ENCODE data around the gene SPATS2L.

SPATS2L gene

DNA sequence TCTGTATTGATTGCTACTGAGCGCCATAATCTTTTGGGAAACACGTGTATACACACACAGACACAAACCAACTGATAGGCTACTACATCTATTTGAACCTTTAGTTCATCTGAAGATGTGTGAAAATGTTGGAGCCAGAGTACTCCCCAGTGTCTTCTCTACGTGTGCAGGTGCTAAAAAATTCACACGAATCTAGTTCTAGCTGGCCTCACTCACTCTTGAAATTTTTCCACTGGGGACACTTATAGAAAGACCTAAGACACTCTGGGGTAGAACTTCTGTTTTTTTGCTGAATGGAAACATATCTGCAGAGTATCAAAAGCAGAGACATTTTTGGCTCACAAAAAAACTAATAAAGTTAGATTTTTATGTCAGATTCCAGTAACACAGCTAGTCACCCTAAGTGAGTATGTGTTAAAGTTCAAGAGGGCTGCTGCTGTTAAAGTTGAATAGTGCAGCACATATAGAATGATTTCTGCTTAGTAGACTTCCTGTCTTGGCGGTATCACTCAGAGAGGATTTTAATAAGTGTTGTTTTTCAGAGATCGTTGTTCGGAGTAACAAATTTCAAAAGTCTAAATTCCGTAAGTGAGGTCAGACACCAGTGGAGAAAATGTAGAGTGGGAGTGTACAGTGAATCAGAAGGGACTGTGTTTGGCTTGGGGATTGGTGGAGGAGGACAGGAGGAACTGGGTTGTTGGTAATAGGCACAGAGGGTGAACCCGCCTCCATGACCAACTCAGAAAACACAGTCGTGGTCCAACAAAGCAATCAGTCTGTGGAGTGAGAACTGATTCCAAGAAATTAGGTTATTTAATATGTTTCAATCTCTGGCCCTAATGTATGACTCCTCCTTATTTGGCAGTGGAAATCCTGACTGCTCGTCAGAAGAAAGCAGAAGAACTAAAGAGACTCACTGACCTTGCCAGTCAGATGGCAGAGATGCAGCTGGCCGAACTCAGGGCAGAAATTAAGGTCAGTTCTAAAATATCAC, 160.2 kb downstream of the SPATS2L start:
- Histone ChIP-seq H3K4me1 (ENCODE audit: control insufficient read depth, insufficient read depth, low read length) (peaks cover 23% of the 10 kb centered on the region), H3K9ac (ENCODE audit: low read length) (peak overlapping the region; percentile 76), H3K9me3 (ENCODE audit: control insufficient read depth, low read length) (no peaks in the 10 kb centered on the region), H3K4me3 (ENCODE audit: low read length) (peak overlapping the region; percentile 69), H3K27me3 (replicated peaks; ENCODE audit: control insufficient read depth, insufficient read depth, low read length) (no peaks in the 10 kb centered on the region), H3K36me3 (ENCODE audit: control insufficient read depth, insufficient read depth, low read length, severe bottlenecking) (peaks cover 42% of the 10 kb centered on the region)
- DNase-seq (ENCODE audit: low read depth): no peak

DNA sequence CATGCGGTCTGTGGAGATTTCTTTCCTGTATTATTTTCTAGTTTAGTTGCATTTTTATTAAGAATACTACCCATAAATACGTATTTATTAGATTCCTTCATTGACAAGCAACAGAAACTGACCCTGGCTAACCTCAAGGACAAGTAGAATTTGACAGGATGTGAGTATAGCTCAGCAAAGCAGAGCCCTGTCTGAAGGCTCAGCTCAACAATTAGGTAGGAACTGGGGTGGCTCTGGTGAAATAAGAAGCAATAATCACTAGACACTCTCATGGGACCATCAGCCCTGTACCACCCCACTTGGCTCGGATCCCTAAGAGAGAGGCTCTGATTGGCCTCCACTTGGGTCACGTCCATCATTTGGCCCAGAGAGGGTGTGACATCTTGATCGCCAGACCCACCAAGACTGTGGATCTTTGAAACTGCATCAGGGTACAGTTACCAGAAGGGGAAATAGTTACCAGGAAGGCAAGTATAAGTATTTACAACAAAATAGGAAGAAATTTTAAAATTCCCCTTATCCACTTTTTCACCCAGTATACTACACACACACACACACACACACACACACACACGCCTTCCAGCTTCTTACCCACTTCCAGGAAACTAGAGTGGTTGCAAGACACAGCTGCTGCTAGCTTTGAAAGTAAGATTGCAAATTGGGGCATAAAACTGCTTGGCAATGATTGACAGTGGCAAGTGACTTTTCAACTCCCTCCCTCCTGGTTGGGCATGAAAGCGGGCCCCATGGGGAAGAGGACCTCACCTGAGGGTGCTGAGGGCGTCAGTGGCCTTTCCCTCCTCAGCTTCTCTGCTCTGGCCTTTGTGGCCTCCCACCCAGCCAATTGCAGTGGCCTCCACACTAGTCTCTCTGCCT, 161.6 kb downstream of the SPATS2L start:
- Histone ChIP-seq H3K27me3 (replicated peaks; ENCODE audit: control insufficient read depth, insufficient read depth, low read length) (no peaks in the 10 kb centered on the region), H3K9ac (ENCODE audit: low read length) (peak overlapping the region; percentile 76), H3K4me3 (ENCODE audit: low read length) (peak overlapping the region; percentile 69), H3K4me1 (ENCODE audit: control insufficient read depth, insufficient read depth, low read length) (peaks cover 23% of the 10 kb centered on the region), H3K36me3 (ENCODE audit: control insufficient read depth, insufficient read depth, low read length, severe bottlenecking) (peaks cover 49% of the 10 kb centered on the region), H3K9me3 (ENCODE audit: control insufficient read depth, low read length) (no peaks in the 10 kb centered on the region)
- DNase-seq (ENCODE audit: low read depth): no peak

DNA sequence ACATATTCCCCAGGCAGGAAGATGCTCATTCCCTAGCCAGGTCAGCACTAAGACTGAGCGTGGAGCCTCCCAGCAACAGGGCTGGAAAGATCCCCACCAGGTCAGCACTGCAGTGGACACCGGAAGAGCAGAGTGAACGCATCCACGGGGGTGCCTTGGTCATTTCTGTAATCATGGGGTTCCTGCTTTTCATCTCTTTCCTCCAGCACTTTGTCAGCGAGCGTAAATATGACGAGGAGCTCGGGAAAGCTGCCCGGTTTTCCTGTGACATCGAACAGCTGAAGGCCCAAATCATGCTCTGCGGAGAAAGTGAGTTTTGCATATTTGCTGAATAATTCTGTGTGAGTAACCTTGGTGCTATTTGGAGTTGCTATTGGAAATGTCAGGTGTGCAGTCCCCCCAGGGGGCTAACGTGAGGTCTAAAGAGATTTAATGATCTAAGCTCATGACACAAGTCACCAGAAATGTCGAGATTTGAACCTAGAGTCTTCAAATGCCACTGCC, 163.3 kb downstream of the SPATS2L start:
- Histone ChIP-seq H3K27me3 (replicated peaks; ENCODE audit: control insufficient read depth, insufficient read depth, low read length) (no peaks in the 10 kb centered on the region), H3K36me3 (ENCODE audit: control insufficient read depth, insufficient read depth, low read length, severe bottlenecking) (peaks cover 58% of the 10 kb centered on the region), H3K9me3 (ENCODE audit: control insufficient read depth, low read length) (no peaks in the 10 kb centered on the region), H3K4me3 (ENCODE audit: low read length) (no peak overlapping the region), H3K9ac (ENCODE audit: low read length) (no peak overlapping the region), H3K4me1 (ENCODE audit: control insufficient read depth, insufficient read depth, low read length) (peaks cover 23% of the 10 kb centered on the region)
- no peak for DNase-seq (ENCODE audit: low read depth)

DNA sequence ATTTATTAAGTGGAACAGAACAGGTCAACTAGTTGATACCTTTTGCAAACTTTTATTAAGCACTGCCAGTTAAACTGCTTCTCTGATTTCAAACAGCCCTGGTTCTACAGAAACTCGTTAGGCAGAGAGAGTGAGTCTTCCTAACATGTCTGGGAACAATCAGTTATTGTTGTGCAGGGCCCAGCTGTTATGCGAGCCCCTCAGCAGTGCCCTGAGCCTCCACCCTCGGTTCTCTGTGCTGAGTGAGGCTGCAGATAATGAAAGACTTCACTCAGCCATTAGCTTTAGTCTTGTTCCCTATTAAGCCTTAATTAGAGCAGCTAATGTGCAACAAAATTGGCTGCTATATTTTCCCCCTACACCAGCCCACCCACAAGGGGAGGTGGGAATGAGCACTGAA, 163.7 kb downstream of the SPATS2L start:
- no peak overlapping the region for H3K9ac ChIP-seq (ENCODE audit: low read length)
- no peaks in the 10 kb centered on the region for H3K9me3 ChIP-seq (ENCODE audit: control insufficient read depth, low read length)
- peaks cover 63% of the 10 kb centered on the region for H3K36me3 ChIP-seq (ENCODE audit: control insufficient read depth, insufficient read depth, low read length, severe bottlenecking)
- no peaks in the 10 kb centered on the region for H3K27me3 ChIP-seq (replicated peaks; ENCODE audit: control insufficient read depth, insufficient read depth, low read length)
- no peak for DNase-seq (ENCODE audit: low read depth)
- no peak overlapping the region for H3K4me3 ChIP-seq (ENCODE audit: low read length)
- peaks cover 23% of the 10 kb centered on the region for H3K4me1 ChIP-seq (ENCODE audit: control insufficient read depth, insufficient read depth, low read length)

DNA sequence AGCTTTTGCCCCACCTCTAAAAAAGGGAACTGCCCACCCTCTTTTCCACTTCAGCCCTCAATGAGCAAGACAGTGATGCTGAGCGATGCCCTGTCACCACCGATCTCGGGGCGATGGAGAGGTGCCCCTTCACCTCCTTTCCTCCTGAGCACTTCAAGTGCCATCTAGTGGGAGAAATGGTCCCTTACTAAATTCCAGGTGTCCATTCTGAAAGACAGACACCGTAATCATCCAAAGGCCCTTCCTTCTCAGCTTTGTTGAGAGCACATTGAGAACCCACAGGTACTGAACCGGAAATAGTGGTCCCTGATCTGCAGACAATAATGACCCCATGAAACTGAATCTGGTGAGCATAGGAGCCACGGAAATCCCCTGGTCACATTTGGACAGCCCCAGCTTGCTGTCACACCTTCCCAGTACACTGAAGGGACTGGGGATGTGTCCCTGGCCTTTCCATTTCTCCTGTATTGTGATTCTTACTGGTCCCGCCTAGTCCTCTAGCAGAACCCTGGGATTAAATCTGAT, 164.9 kb downstream of the SPATS2L start:
- Histone ChIP-seq H3K9ac (ENCODE audit: low read length) (no peak overlapping the region), H3K4me1 (ENCODE audit: control insufficient read depth, insufficient read depth, low read length) (peaks cover 18% of the 10 kb centered on the region), H3K36me3 (ENCODE audit: control insufficient read depth, insufficient read depth, low read length, severe bottlenecking) (peaks cover 74% of the 10 kb centered on the region), H3K27me3 (replicated peaks; ENCODE audit: control insufficient read depth, insufficient read depth, low read length) (no peaks in the 10 kb centered on the region), H3K9me3 (ENCODE audit: control insufficient read depth, low read length) (no peaks in the 10 kb centered on the region), H3K4me3 (ENCODE audit: low read length) (no peak overlapping the region)
- DNase-seq (ENCODE audit: low read depth): peak; percentile 64

DNA sequence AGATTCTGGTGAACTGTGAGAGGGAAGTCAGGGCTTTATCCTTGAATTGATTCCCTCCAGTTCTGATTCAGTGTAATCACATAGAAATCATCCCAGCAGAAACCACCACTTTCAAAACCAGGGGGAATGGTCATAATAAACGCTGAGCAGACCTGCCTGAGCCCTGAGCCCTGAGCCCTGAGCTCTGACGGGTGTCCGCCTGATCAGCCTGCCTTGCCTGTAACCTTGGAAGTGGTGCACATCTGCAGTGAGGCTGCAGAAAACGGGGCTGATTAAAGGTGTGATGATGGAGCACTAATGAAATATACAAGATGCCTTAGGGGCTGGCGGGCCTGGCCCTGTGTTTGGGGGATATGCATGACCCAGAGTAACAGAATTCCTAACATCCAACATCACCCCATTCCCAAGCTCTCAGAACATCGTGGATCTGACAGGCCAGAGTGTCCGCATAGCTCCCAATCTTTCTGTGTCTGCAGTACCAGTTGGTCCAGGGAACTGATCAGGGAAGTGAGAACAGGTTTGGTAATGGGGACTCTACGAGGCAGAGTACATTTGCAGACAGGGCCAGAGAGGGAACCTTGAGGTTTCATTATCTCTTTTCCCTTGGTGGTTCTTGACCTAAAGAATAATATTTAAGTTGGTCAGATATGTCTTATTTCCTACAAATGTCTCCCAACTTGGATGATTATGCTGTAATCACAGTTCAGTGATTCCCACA, 165.6 kb downstream of the SPATS2L start:
- Histone ChIP-seq H3K4me3 (ENCODE audit: low read length) (no peak overlapping the region), H3K9me3 (ENCODE audit: control insufficient read depth, low read length) (no peaks in the 10 kb centered on the region), H3K9ac (ENCODE audit: low read length) (no peak overlapping the region), H3K36me3 (ENCODE audit: control insufficient read depth, insufficient read depth, low read length, severe bottlenecking) (peaks cover 78% of the 10 kb centered on the region), H3K4me1 (ENCODE audit: control insufficient read depth, insufficient read depth, low read length) (peaks cover 13% of the 10 kb centered on the region), H3K27me3 (replicated peaks; ENCODE audit: control insufficient read depth, insufficient read depth, low read length) (no peaks in the 10 kb centered on the region)
- DNase-seq (ENCODE audit: low read depth): no peak

DNA sequence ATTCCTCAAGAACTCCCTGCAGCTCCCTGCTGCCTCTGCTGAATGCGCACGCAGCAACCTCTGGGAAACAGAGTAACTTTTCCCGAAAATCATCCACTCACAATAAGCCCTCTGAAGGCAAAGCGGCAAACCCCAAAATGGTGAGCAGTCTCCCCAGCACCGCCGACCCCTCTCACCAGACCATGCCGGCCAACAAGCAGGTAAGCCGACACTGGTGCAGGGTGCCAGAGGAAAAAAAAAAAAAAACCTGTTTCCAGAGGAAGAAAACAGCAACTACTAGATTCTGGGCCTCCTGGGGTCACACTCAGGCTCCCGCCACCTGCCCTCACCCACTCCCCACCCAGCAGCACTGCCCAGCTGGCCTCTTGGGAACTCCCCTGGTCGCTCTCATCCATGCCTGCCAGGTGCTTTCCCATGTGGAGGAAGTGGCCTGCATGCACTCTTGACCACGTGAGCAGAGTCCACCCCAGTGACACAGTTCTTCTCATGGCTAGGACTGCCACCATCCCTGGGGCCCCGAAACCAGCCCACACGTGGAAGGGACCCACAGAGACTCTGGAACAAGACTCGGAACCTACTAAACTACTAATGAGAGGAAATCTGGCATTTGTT, 166.5 kb downstream of the SPATS2L start:
- DNase-seq (ENCODE audit: low read depth): no peak
- no peak overlapping the region for H3K4me3 ChIP-seq (ENCODE audit: low read length)
- H3K4me1 ChIP-seq (ENCODE audit: control insufficient read depth, insufficient read depth, low read length): peaks cover 12% of the 10 kb centered on the region
- H3K9me3 ChIP-seq (ENCODE audit: control insufficient read depth, low read length): no peaks in the 10 kb centered on the region
- peaks cover 84% of the 10 kb centered on the region for H3K36me3 ChIP-seq (ENCODE audit: control insufficient read depth, insufficient read depth, low read length, severe bottlenecking)
- H3K9ac ChIP-seq (ENCODE audit: low read length): no peak overlapping the region
- no peaks in the 10 kb centered on the region for H3K27me3 ChIP-seq (replicated peaks; ENCODE audit: control insufficient read depth, insufficient read depth, low read length)

DNA sequence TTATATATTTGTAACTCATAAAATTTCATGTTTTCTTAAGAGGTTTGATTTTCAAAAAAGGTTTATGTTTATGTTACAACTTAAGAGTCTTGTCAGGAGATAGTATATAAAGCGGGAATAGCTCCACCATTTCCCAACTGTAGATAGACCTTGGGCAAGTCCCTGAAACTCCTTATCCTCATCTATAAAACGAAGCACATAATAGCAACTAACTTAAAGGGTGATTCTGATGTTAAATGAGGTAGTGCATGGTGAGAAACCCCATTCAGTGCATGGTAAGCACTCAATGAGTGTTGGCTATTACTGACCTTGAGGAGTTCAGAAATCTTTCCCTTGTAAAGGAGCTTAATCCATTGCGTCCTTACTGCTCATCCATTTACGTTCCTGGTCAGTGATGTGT, 169.3 kb downstream of the SPATS2L start:
- Histone ChIP-seq H3K4me1 (ENCODE audit: control insufficient read depth, insufficient read depth, low read length) (peaks cover 28% of the 10 kb centered on the region), H3K27me3 (replicated peaks; ENCODE audit: control insufficient read depth, insufficient read depth, low read length) (no peaks in the 10 kb centered on the region), H3K9me3 (ENCODE audit: control insufficient read depth, low read length) (no peaks in the 10 kb centered on the region), H3K9ac (ENCODE audit: low read length) (no peak overlapping the region), H3K4me3 (ENCODE audit: low read length) (no peak overlapping the region), H3K36me3 (ENCODE audit: control insufficient read depth, insufficient read depth, low read length, severe bottlenecking) (peaks cover 65% of the 10 kb centered on the region)
- DNase-seq (ENCODE audit: low read depth): no peak

DNA sequence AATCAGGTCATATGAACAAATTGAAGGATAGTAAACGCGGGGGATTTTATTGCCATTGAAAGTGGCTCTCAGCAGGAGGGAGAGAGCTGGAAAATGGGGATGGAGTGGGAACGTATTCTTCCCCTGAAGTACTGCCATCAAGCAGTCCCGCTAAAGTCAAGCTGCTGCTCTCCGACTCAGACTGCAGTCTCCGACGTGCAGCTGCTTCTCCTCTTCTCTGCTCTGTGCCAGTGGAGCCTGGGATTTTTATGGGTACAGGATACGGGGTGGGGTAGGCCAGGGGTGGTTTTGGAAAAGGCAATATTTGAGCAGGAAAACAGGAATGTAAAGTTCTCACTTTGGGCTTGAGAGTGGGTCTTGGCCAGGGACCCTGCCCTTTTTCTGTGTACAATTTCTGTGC, 170.3 kb downstream of the SPATS2L start:
- Histone ChIP-seq H3K27me3 (replicated peaks; ENCODE audit: control insufficient read depth, insufficient read depth, low read length) (no peaks in the 10 kb centered on the region), H3K9me3 (ENCODE audit: control insufficient read depth, low read length) (no peaks in the 10 kb centered on the region), H3K4me1 (ENCODE audit: control insufficient read depth, insufficient read depth, low read length) (peaks cover 31% of the 10 kb centered on the region), H3K36me3 (ENCODE audit: control insufficient read depth, insufficient read depth, low read length, severe bottlenecking) (peaks cover 60% of the 10 kb centered on the region), H3K4me3 (ENCODE audit: low read length) (peak overlapping the region; percentile 65), H3K9ac (ENCODE audit: low read length) (peak overlapping the region; percentile 68)
- no peak for DNase-seq (ENCODE audit: low read depth)

DNA sequence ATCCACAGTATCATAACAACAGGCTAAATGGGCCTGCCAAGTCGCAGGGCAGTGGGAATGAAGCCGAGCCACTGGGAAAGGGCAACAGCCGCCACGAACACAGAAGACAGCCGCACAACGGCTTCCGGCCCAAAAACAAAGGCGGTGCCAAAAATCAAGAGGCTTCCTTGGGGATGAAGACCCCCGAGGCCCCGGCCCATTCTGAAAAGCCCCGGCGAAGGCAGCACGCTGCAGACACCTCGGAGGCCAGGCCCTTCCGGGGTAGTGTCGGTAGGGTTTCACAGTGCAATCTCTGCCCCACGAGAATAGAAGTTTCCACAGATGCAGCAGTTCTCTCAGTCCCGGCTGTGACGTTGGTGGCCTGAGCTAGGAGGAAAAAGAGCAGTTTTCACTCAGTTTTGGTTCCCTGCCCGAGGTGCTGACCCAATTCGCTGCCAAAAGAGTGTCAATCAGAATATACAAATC, 171.2 kb downstream of the SPATS2L start:
- peaks cover 52% of the 10 kb centered on the region for H3K36me3 ChIP-seq (ENCODE audit: control insufficient read depth, insufficient read depth, low read length, severe bottlenecking)

More for the DNA sequence above, 171.2 kb downstream of the SPATS2L start:
- Histone ChIP-seq H3K27me3 (replicated peaks; ENCODE audit: control insufficient read depth, insufficient read depth, low read length) (no peaks in the 10 kb centered on the region), H3K4me1 (ENCODE audit: control insufficient read depth, insufficient read depth, low read length) (peaks cover 31% of the 10 kb centered on the region), H3K9ac (ENCODE audit: low read length) (peak overlapping the region; percentile 68), H3K9me3 (ENCODE audit: control insufficient read depth, low read length) (no peaks in the 10 kb centered on the region), H3K4me3 (ENCODE audit: low read length) (peak overlapping the region; percentile 65)
- no peak for DNase-seq (ENCODE audit: low read depth)

All from adipocyte (in vitro differentiated cells).